Activated naive CD4-positive, alpha-beta T cell treated with anti-CD3 and anti-CD28 coated beads, Interleukin-2, amount 50 U/mL, for 24 hours (primary cell): ENCODE results near the gene SPTB.
"Not testable (repeated sequence)": the region's sequence is repeated elsewhere in the genome, so short reads cannot be mapped to it uniquely, and the experiment has no call there.

Source experiments
- H3K27ac Mint-ChIP-seq: one replicate; pipeline ENCODE4 v1.8.0; 2021; ENCODE audit warnings: mild to moderate bottlenecking, mixed read lengths
- H3K27me3 Mint-ChIP-seq: one replicate; pipeline ENCODE4 v1.8.0; 2021; ENCODE audit warnings: mixed read lengths
- H3K36me3 Mint-ChIP-seq: one replicate; pipeline ENCODE4 v1.8.0; 2021; ENCODE audit warnings: mixed read lengths
- H3K4me1 Mint-ChIP-seq: one replicate; pipeline ENCODE4 v1.8.0; 2021; ENCODE audit warnings: mixed read lengths
- H3K4me3 Mint-ChIP-seq: one replicate; pipeline ENCODE4 v1.8.0; 2021; ENCODE audit warnings: mild to moderate bottlenecking, mixed read lengths
- H3K9me3 Mint-ChIP-seq: one replicate; pipeline ENCODE4 v1.8.0; 2021; ENCODE audit warnings: mixed read lengths

SPTB gene

DNA sequence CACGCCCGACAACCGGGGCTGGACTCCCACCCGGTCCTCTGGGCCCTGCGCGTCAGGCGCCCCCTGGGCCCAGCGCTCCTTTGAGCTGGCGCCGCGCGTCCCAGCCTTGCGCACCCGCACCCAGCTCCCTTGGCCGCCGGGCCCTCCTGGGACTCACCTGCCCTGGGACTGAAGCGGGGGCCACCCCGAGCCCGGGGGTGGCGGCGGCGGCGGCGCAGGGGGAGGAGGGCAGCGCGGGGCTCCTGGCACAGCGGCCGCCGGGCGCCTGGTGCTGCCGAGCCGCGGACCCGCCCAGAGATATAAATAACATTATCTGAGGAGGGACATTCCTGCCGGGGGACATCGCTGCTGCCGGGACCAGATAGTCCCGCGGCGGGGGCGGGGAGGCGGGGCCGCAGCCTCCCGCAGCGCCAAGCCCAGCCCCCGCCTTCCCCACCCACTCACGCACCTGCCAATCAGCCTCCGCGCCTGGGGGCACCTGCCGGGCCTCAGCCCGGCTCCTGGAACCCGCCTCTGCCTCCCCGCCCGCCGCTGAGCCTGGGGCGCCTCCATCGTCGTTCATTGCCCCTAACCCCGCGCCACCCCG lies at the start of gene SPTB:
Gene SPTB, minus strand, starts transcription at position 273 of the 586 bp plus-strand sequence. CDS start 56,813 bp downstream, outside the sequence.
- Mint-ChIP-seq H3K4me3 (peak within 1 kb of the TSS; percentile 90), H3K9me3 (no peaks in the 10 kb centered on the region), H3K27me3 (peaks cover 7% of the 10 kb centered on the region), H3K27ac (peak within 1 kb of the TSS; percentile 2), H3K4me1 (no peaks in the 10 kb centered on the region), H3K36me3 (no peaks in the 10 kb centered on the region)

GRCh38 chr14:64929014-64929359 lies 49.3 kb upstream of the SPTB start:
- Mint-ChIP-seq H3K36me3 (peaks cover 19% of the 10 kb centered on the region), H3K4me3 (no peak overlapping the region), H3K27ac (no peak overlapping the region), H3K27me3 (no peaks in the 10 kb centered on the region), H3K4me1 (peaks cover 24% of the 10 kb centered on the region), H3K9me3 (no peaks in the 10 kb centered on the region)

DNA sequence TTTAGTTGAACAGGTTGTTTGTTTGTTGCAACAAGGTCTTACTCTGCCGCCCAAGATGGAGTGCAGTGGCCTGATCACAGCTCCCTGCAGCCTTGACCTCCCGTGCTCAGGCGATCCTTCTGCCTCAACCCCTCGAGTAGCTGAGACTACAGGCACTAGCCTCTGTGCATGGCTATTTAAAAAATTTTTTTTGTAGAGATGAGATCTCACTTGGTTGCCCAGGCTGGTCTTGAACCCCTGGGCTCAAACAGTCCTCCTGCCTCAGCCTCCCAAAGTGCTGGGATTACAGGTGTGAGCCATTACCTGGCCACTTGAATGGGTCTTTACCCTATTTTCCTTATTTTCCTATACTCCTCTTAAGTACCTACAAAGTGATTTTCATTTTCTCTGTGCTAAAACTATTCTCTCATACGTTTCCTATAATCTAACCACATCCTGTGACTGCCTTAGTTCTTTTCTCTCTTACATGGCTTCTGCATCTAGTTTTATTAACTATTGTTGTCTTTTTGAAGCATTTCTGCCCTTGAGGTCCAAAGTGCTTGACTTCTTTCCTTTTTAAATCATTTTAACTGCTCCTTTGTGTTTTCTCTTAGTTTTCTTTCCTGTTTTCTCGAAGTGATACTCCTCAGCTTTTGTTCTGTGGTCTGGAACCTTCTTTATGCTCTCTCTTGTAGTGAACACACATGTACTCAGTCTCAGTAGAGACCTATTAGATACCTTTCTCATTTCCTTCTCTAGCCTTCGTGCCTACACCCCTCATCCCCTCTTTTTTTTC lies 48.7 kb upstream of the SPTB start:
- no peak overlapping the region for H3K27ac Mint-ChIP-seq
- peaks cover 21% of the 10 kb centered on the region for H3K36me3 Mint-ChIP-seq
- H3K4me3 Mint-ChIP-seq: no peak overlapping the region
- H3K9me3 Mint-ChIP-seq: no peaks in the 10 kb centered on the region
- H3K4me1 Mint-ChIP-seq: peaks cover 30% of the 10 kb centered on the region
- no peaks in the 10 kb centered on the region for H3K27me3 Mint-ChIP-seq

DNA sequence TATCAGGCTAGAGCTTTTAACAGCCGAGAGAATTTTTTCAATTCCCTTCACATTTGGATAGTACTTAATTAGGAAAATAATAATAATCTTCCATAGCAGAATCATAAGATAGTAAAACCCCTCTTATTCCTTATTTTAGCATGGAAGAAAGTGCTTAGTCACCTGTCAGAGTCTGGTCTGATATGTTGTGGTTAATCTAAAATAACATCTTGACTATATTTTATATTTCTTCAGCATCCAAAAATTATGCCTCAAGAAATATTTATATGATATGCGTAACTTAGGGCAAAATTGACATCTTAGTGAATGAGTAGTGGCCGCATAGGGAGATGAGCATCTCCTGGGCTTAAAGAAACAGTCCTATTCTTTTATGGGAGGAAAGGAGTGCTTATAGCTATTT lies 47.3 kb upstream of the SPTB start:
- Mint-ChIP-seq H3K9me3 (no peaks in the 10 kb centered on the region), H3K27me3 (no peaks in the 10 kb centered on the region), H3K27ac (peak overlapping the region; percentile 80), H3K4me1 (peaks cover 40% of the 10 kb centered on the region), H3K4me3 (no peak overlapping the region), H3K36me3 (peaks cover 16% of the 10 kb centered on the region)

DNA sequence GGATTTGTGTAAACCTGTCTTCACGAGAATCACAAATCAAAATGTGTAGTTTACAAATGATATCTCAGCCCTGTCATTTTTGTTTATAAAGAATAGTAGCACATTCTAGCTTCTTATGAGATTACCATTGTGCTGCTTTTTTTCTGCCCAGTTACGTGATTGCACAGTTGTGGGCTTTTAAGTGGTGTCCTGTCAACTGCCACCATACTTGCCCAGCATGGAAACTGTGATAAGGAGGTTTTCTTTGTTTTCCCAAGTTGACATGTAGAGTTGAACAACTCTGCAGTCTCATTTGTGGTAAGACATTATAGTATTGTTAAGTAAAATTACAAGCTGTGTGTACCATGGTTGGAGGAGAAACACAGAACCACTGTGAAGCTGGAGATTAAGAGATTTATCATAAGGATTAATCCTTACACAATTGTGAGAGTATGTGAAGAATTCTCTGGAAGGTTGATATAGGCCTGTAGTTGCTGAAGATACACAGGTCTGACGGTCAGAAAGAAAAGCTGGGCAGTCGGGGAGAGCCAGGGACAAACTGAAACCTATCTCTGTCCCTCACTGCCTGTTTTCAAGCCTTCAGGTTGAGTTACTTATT lies 46.8 kb upstream of the SPTB start:
- Mint-ChIP-seq H3K27me3 (no peaks in the 10 kb centered on the region), H3K36me3 (peaks cover 21% of the 10 kb centered on the region), H3K4me3 (no peak overlapping the region), H3K9me3 (no peaks in the 10 kb centered on the region), H3K27ac (peak overlapping the region; percentile 80), H3K4me1 (peaks cover 45% of the 10 kb centered on the region)

- no peak overlapping the region for H3K27ac Mint-ChIP-seq
- H3K36me3 Mint-ChIP-seq: peaks cover 23% of the 10 kb centered on the region
- H3K27me3 Mint-ChIP-seq: no peaks in the 10 kb centered on the region
- H3K4me3 Mint-ChIP-seq: no peak overlapping the region
- H3K9me3 Mint-ChIP-seq: no peaks in the 10 kb centered on the region
- peaks cover 77% of the 10 kb centered on the region for H3K4me1 Mint-ChIP-seq
Observed at GRCh38 chr14:64923015-64923414, 43.3 kb upstream of the SPTB start.

- H3K27me3 Mint-ChIP-seq: no peaks in the 10 kb centered on the region
- H3K27ac Mint-ChIP-seq: peak overlapping the region; percentile 11
- H3K9me3 Mint-ChIP-seq: no peaks in the 10 kb centered on the region
- peaks cover 83% of the 10 kb centered on the region for H3K4me1 Mint-ChIP-seq
- H3K36me3 Mint-ChIP-seq: peaks cover 26% of the 10 kb centered on the region
- no peak overlapping the region for H3K4me3 Mint-ChIP-seq
Observed at GRCh38 chr14:64920465-64920864, 40.8 kb upstream of the SPTB start.

GRCh38 chr14:64919618-64920017 lies 39.9 kb upstream of the SPTB start:
- Mint-ChIP-seq H3K36me3 (peaks cover 28% of the 10 kb centered on the region), H3K4me3 (peak overlapping the region; percentile 39), H3K4me1 (peaks cover 86% of the 10 kb centered on the region)

GRCh38 chr14:64919215-64919614 lies 39.5 kb upstream of the SPTB start:
- Mint-ChIP-seq H3K4me3 (no peak overlapping the region), H3K9me3 (no peaks in the 10 kb centered on the region), H3K27ac (no peak overlapping the region), H3K27me3 (no peaks in the 10 kb centered on the region), H3K4me1 (peaks cover 83% of the 10 kb centered on the region), H3K36me3 (peaks cover 26% of the 10 kb centered on the region)

More at GRCh38 chr14:64919618-64920017, 39.9 kb upstream of the SPTB start:
- Mint-ChIP-seq H3K27me3 (no peaks in the 10 kb centered on the region), H3K27ac (no peak overlapping the region), H3K9me3 (no peaks in the 10 kb centered on the region)

GRCh38 chr14:64918216-64918615 lies 38.5 kb upstream of the SPTB start:
- Mint-ChIP-seq H3K27me3 (no peaks in the 10 kb centered on the region), H3K4me1 (peaks cover 79% of the 10 kb centered on the region), H3K4me3 (no peak overlapping the region), H3K36me3 (peaks cover 23% of the 10 kb centered on the region), H3K9me3 (no peaks in the 10 kb centered on the region), H3K27ac (peak overlapping the region; percentile 92)

- peak overlapping the region; percentile 97 for H3K27ac Mint-ChIP-seq
- H3K9me3 Mint-ChIP-seq: no peaks in the 10 kb centered on the region
- peaks cover 59% of the 10 kb centered on the region for H3K4me1 Mint-ChIP-seq
- no peaks in the 10 kb centered on the region for H3K27me3 Mint-ChIP-seq
- H3K36me3 Mint-ChIP-seq: peaks cover 13% of the 10 kb centered on the region
- H3K4me3 Mint-ChIP-seq: peak overlapping the region; percentile 85
Observed at GRCh38 chr14:64915797-64916196, 36.1 kb upstream of the SPTB start.

- Mint-ChIP-seq H3K9me3 (no peaks in the 10 kb centered on the region), H3K4me1 (peaks cover 51% of the 10 kb centered on the region), H3K27me3 (no peaks in the 10 kb centered on the region), H3K4me3 (peak overlapping the region; percentile 85), H3K36me3 (peaks cover 13% of the 10 kb centered on the region), H3K27ac (peak overlapping the region; percentile 97)
Observed at GRCh38 chr14:64915029-64915424, 35.3 kb upstream of the SPTB start.

DNA sequence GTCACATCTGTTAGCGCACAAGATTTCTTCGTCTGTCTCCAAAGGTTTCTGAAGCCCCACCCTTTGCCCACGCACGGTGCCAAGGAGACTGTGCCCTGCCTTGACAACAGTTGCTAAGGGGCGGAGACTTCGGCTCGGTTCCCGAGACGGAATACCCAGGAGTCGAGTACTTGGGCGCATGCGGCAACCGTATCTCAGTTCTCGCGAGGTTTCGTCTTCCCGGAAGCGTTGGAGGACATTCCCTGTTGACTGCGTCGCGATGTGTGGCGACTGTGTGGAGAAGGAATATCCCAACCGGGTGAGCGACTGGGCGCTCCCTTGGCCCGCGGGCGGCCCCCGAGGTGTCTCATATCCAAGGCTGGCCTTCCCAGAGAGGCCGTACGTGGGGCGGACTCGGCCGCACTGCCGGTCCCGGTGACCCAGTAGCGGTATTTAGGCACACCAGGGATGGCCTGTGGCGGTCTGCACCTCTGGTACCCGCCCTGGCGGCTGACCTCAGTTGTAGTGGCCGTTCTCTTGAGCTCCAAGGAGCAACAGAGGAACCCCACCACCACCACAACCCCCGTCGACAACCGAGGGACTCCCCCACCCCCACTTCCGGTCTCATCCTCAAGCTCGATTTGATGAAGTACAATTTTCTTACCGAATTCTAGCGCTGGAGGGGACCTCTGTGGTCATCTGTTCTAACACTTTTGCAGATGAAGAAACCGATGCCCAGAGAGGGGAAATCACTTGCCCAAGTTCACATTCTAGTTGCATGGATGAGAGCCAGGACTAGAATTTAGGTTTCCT lies 34.7 kb upstream of the SPTB start, which contains the start of gene CHURC1:
Gene CHURC1, plus strand, starts transcription at position 219 of the 792 bp plus-strand sequence. Its CDS starts 41 bp downstream, at position 260.
- H3K9me3 Mint-ChIP-seq: no peaks in the 10 kb centered on the region
- peaks cover 49% of the 10 kb centered on the region for H3K4me1 Mint-ChIP-seq
- peak within 1 kb of the TSS; percentile 97 for H3K27ac Mint-ChIP-seq
- peaks cover 13% of the 10 kb centered on the region for H3K36me3 Mint-ChIP-seq
- H3K4me3 Mint-ChIP-seq: peak within 1 kb of the TSS; percentile 85
- H3K27me3 Mint-ChIP-seq: no peaks in the 10 kb centered on the region

GRCh38 chr14:64913477-64913876 lies 33.8 kb upstream of the SPTB start:
- H3K9me3 Mint-ChIP-seq, H3K27me3 Mint-ChIP-seq: not testable (repeated sequence)
- Mint-ChIP-seq H3K36me3 (peaks cover 11% of the 10 kb centered on the region), H3K27ac (peak overlapping the region; percentile 97), H3K4me3 (peak overlapping the region; percentile 85), H3K4me1 (peaks cover 42% of the 10 kb centered on the region)

GRCh38 chr14:64912261-64912660 lies 32.6 kb upstream of the SPTB start:
- Mint-ChIP-seq H3K27ac (no peak overlapping the region), H3K9me3 (no peaks in the 10 kb centered on the region), H3K36me3 (peaks cover 5% of the 10 kb centered on the region), H3K4me1 (peaks cover 31% of the 10 kb centered on the region), H3K27me3 (peaks cover 1% of the 10 kb centered on the region), H3K4me3 (no peak overlapping the region)
